SIG-M5 treated with dmso at 0.1 percent for 504 hours (cell line): ENCODE results near the gene PFDN2.

ENCODE experiments used
- DNase-seq: peaks from one replicate; lab custom pipeline; 2025; ENCODE audit not compliant: unreplicated experiment; lab: John Stamatoyannopoulos, UW

The PFDN2 gene

GRCh38 chr1:161061419-161061818, 56.4 kb downstream of the PFDN2 start:
- DNase-seq, result no peak

- no peak for DNase-seq
Observed at GRCh38 chr1:161059293-161059692, 58.5 kb downstream of the PFDN2 start.

GRCh38 chr1:161054805-161055204, 63.0 kb downstream of the PFDN2 start:
- DNase-seq, result no peak

GRCh38 chr1:161054232-161054631, 63.6 kb downstream of the PFDN2 start:
- DNase-seq, result no peak

GRCh38 chr1:161052899-161053298, 64.9 kb downstream of the PFDN2 start:
- DNase-seq, result no peak

- DNase-seq, result no peak
Observed at GRCh38 chr1:161051219-161051618, 66.6 kb downstream of the PFDN2 start.
